ENCODE measurements around the gene MARF1. TPM values are rescaled to one million over a fixed set of nuclear protein-coding genes. Genes with fewer than 3 reads are reported as not detected.
A peak's percentile ranks its signal among the peaks of the same experiment; 100 is the strongest.

Gene MARF1
- total and polyA plus RNA-seq, 8 donors = 15.5 to 65.3 (median 37.2) TPM

DNA sequence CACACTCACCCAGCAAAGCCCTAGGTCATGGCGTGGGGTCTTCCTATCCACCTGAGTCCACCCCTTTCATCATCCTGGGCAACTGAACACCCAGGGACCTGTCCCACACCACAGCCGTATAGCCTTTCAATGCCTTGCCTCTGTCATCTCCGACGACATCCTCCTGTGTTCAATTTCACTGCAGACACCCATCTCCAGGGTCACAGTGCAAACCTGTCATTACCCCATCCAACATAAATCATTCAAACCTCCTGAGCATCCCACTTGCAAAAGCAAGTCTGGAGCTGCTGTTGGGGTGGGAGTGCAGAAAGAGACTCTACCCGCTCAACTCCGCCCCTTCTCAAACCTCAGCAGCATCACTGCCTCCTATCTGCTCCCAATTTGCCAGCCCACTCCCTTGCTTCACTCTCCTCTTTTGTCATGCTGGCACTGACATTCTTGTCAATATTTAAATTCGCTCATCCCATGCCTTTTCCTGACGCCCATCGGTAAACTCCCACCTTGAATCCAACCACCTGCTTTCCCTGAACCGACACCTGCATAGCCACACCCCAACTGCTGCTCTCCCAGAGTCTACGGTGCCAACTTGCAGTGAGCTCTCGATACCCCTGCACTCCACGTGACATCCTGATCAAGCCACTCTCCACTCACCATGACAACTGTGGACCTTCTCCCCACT is 37.0 kb downstream of the MARF1 start:
- DNase-seq = no peak
- H3K4me3 ChIP-seq = no peak overlapping the region
- H3K36me3 ChIP-seq = peaks cover 48 to 100% (median 100%) of the 10 kb centered on the region in 4 donors
- peaks cover 0 to 5% (median 2%) of the 10 kb centered on the region in 4 donors for H3K4me1 ChIP-seq
- no peaks in the 10 kb centered on the region for H3K27me3 ChIP-seq
- no peaks in the 10 kb centered on the region for H3K9me3 ChIP-seq
- 84 to 96% (median 91%) methylated on average over 13 of the region's 13 CpGs for WGBS, 5 donors
- H3K27ac ChIP-seq = peak overlapping the region in 1 of 5 donors; percentile 49
- TF ChIP-seq EP300 (IDR thresholded peaks at IDR 0.05) = no peak
- TF ChIP-seq POLR2A (IDR thresholded peaks at IDR 0.05) = no peak
- TF ChIP-seq, protein P1, sequence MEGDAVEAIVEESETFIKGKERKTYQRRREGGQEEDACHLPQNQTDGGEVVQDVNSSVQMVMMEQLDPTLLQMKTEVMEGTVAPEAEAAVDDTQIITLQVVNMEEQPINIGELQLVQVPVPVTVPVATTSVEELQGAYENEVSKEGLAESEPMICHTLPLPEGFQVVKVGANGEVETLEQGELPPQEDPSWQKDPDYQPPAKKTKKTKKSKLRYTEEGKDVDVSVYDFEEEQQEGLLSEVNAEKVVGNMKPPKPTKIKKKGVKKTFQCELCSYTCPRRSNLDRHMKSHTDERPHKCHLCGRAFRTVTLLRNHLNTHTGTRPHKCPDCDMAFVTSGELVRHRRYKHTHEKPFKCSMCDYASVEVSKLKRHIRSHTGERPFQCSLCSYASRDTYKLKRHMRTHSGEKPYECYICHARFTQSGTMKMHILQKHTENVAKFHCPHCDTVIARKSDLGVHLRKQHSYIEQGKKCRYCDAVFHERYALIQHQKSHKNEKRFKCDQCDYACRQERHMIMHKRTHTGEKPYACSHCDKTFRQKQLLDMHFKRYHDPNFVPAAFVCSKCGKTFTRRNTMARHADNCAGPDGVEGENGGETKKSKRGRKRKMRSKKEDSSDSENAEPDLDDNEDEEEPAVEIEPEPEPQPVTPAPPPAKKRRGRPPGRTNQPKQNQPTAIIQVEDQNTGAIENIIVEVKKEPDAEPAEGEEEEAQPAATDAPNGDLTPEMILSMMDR (IDR thresholded peaks at IDR 0.05) = no peak
- no peak for TF ChIP-seq POLR2AphosphoS5 (IDR thresholded peaks at IDR 0.05)
- intact Hi-C loops (cut with DNase I; ENCODE audit: low total_unique reads) = no loop called here

DNA sequence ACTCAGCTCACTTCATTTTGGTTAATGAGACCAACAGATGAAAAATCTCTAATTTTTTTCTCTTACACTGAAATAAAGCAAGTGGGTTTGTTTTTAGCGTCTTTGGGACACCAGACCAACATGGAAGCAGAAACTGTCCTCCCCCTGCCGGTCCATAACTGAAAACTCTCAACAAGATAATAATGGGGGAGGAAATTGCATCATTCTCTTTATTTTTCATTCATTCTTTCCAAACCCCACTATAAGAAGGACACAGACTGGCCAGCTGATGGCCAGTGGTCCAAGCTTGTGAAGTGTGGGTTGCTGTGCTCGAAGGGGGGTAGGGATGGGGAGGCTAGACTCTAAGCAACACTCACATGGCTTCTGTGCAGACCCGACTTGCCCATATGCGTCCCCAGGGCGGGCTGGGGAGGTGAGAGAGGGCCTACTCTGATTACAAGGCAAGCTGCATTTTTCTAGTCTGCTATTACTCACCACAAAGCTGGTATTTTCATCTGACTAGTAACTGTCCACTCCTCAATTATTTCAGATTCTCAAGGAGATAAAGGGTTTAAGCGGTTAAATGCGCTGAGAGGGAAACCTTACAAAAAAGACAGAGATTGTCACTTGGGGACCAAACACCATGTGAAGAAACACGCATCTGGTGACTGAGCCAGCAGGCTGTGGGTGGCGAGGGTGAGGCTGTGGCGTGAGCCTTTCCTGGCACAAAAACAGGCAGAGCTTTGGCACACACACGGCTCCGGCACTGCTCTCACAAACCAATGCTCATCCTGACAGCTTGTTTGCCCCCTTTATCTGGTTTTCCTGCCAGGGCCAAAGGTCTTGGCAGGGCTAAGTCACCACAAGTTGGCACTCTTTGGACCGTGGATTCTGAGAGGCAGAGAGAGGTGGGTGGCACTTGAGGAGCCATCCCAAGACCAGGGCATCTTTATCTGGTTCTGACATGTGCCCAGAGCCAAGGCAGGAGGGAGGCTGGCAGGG is 38.2 kb downstream of the MARF1 start:
- intact Hi-C loops (cut with DNase I; ENCODE audit: low total_unique reads) = no loop called here
- Histone ChIP-seq H3K9me3 (no peaks in the 10 kb centered on the region), H3K4me1 (peaks cover 0 to 5% (median 2%) of the 10 kb centered on the region in 4 donors), H3K36me3 (peaks cover 41 to 100% (median 100%) of the 10 kb centered on the region in 4 donors), H3K27ac (no peak overlapping the region), H3K27me3 (no peaks in the 10 kb centered on the region), H3K4me3 (no peak overlapping the region)
- WGBS, 5 donors = 70 to 86% (median 82%) methylated on average over 14 of the region's 14 CpGs
- TF ChIP-seq POLR2AphosphoS5 (IDR thresholded peaks at IDR 0.05) = no peak
- TF ChIP-seq POLR2A (IDR thresholded peaks at IDR 0.05) = no peak
- TF ChIP-seq EP300 (IDR thresholded peaks at IDR 0.05) = no peak
- TF ChIP-seq, protein P1 (IDR thresholded peaks at IDR 0.05) = no peak
- no peak for DNase-seq

DNA sequence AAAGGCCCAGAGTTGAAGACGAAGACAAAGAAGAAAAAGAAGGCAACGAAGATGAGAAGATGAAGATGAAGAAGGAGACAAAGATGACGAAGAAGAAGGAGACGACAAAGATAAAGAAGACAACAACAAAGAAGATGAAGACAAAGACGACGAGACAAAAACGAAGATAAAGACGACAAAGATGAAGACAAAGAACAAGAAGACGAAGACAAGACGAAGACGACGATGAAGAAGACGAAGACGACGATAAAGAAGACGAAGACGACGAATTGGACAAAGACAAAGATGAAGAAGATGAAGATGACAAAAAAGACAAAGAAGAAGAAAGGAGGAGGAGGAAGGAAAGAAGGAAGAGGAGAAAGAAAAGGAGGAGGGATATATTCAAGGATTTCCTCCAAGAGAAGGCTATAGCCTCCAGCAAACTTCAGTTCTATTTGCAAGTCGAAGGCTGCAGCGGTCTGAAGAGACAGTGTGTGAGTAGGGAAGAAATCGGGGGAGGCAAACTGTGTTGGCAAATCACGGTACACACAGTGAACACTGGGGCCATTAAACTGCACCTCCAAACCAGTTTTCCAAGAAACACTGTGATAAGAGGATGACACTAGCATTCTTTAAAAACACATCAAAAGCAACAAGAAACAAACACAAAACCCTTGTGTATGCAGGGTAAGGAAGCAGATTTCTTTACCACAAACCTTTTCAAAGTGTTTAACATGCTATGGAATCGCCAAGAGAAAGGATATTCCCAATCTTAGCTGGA is 40.5 kb downstream of the MARF1 start:
- H3K27ac ChIP-seq = no peak overlapping the region
- intact Hi-C loops (cut with DNase I; ENCODE audit: low total_unique reads) = no loop called here
- DNase-seq = no peak
- H3K9me3 ChIP-seq = no peaks in the 10 kb centered on the region
- 92 to 96% (median 96%) methylated on average over 23 of the region's 23 CpGs for WGBS, 5 donors
- H3K4me1 ChIP-seq = peaks cover 0 to 3% (median 0%) of the 10 kb centered on the region in 4 donors
- peaks cover 45 to 100% (median 100%) of the 10 kb centered on the region in 4 donors for H3K36me3 ChIP-seq
- H3K27me3 ChIP-seq = no peaks in the 10 kb centered on the region
- TF ChIP-seq POLR2AphosphoS5 (IDR thresholded peaks at IDR 0.05) (no peak), POLR2A (IDR thresholded peaks at IDR 0.05) (no peak), EP300 (IDR thresholded peaks at IDR 0.05) (no peak)
- TF ChIP-seq, protein P1 (IDR thresholded peaks at IDR 0.05) = no peak
- no peak overlapping the region for H3K4me3 ChIP-seq
